Superior temporal gyrus (tissue), 1 donor: ENCODE data around the gene VPS13D.
A peak's percentile ranks its signal among the peaks of the same experiment; 100 is the strongest.

Source experiments
- DNase-seq: peaks from one replicate; pipeline ENCODE4 v3.0.0-alpha.2; 2016; ENCODE audit errors: extremely low spot score

Gene VPS13D

GRCh38 chr1:12486059-12486341, 256.2 kb downstream of the VPS13D start:
- DNase-seq, result no peak

- no peak for DNase-seq
Measured at GRCh38 chr1:12486401-12487005, 256.7 kb downstream of the VPS13D start.

- DNase-seq, result no peak
Measured at GRCh38 chr1:12487520-12487919, 257.7 kb downstream of the VPS13D start.

- DNase-seq, result no peak
Measured at GRCh38 chr1:12488666-12489354, 259.0 kb downstream of the VPS13D start.

DNA sequence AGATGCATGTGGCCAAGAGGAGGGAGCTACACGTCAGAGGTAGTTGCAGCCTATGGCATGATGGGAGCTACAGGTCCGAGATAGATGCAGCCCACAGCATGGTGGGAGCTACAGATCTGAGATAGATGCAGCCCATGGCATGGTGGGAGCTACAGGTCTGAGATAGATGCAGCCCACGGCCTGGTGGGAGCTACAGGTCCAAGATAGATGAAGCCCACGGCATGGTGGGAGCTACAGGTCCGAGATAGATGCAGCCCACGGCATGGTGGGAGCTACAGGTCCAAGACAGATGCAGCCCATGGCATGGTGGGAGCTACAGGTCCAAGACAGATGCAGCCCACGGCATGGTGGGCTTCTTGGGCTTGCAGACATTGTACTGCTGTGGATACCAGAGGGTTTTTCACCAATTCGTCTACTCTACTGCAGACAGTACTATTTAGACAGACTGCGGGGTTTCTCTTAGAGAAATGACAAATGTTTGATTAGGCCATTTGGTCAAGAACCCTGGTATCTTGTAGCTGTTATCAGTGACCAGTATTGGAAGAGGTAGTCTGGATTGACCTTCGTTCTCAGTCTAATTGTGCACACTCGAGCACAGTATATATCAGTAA, 260.8 kb downstream of the VPS13D start:
- DNase-seq, result no peak

- no peak for DNase-seq
Measured at GRCh38 chr1:12491656-12492055, 261.8 kb downstream of the VPS13D start.

GRCh38 chr1:12495725-12496124, 265.9 kb downstream of the VPS13D start:
- DNase-seq, result no peak

GRCh38 chr1:12496154-12496961, 266.5 kb downstream of the VPS13D start:
- no peak for DNase-seq

DNA sequence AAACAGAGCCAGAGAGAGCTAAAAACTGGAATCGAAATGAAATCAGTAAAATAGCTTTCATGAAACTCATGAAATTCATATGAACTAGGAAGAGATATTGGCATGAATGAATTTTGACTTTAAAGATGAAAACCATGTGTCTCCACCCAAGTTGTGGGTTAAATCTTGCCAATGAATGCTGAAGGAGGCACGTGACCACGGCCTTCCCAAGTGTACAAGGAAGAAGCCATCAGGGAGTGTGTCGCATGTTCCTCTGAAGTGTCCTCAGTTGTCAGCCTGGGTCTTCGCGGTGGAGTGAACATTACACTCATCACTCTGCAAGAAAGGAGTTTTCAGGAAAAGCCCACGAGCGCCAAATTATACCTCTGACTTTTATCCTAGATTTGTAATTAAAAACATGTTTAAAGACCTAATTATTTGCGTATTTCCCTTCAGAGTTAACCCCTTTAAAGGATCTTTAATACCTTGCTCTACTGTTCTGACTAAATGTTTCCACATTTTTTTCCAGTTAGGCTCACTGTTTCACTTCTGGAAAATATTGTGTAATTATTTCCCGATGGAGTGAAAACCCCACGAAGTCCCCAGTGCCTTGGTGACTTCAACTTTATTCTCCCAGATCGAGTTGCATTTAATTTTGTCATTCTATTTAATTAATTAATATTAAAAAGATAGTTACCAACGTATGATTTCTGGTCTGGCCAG, 269.9 kb downstream of the VPS13D start:
- DNase-seq, result no peak

GRCh38 chr1:12501661-12502060, 271.8 kb downstream of the VPS13D start:
- no peak for DNase-seq

GRCh38 chr1:12502336-12503109, 272.7 kb downstream of the VPS13D start:
- DNase-seq, result no peak

GRCh38 chr1:12503709-12504108, 273.9 kb downstream of the VPS13D start:
- no peak for DNase-seq

DNA sequence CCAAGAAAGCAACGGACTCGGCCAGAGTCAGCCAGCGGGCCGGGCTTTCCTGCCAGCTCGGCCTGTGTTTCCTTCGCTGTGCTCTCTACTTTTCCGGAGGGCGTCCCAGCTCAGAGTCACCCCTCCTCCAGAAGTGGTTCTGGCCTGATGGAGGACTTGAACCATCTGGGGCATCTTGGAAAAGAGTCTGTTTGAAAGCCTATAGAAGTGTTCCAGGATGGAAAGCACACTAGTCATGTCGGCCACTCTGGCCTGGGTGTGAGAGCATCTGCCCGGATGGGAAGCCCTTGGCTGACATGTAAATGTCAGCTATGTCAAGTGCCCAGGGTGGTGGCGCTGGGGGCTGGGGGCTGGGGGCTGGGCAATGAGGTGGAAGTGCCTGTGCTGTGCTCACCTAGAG, 274.8 kb downstream of the VPS13D start:
- no peak for DNase-seq

- no peak for DNase-seq
Measured at GRCh38 chr1:12505231-12505630, 275.4 kb downstream of the VPS13D start.

DNA sequence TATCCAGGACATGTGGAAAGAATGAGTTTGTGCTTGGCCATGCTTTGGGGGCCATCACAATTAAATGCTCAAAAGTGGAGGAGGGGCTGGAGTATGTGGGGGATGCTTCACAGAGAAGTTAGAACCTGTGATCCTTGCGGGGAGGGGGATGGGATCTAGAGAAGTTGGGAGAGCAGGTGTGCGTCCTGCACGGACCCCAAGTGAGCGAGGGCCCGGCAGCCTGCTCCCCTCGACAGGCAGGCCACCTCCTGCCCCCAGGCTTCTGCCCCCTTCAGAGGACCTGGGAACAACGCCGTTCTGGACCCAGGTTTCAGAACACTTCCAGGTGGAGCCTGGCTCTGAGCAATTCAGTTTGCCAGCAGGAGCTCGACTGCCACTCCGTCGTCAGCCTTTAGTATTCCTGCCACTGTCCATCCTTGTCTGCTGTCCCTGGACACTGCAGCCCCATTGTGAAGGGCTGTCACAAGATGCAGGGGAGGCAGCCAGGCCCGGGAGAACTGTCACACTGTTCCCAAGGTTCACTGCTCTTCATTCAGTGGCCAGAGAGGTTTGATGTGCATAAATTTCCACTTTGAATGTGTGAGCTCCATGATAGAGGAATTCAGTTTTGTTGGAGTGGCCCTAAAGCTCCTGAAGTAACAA, 275.9 kb downstream of the VPS13D start:
- peak; percentile 51 for DNase-seq

- no peak for DNase-seq
Measured at GRCh38 chr1:12506281-12507280, 276.8 kb downstream of the VPS13D start.

- no peak for DNase-seq
Measured at GRCh38 chr1:12507631-12508030, 277.8 kb downstream of the VPS13D start.

- DNase-seq, result no peak
Measured at GRCh38 chr1:12508849-12509248, 279.0 kb downstream of the VPS13D start.

GRCh38 chr1:12511128-12511484, 281.3 kb downstream of the VPS13D start:
- DNase-seq, result no peak
